Right lobe of liver (tissue), 4 donors: ENCODE data around the gene TOX3.

ENCODE experiments used
- POLR2A ChIP-seq: fragments of 450-650 bp; IDR thresholded peaks from one replicate; pipeline ENCODE4 v1.6.1; 2017; ENCODE audit warnings: antibody characterized with exemption, mild to moderate bottlenecking
- TF ChIP-seq, protein P1 (sequence below), 4 donors: fragments of 200-600 bp in 3 of 4; fragments of 450-650 bp in 1 of 4; IDR thresholded peaks; one replicate each; pipeline versions ENCODE4 v1.5.1 to v1.8.0; 2016 to 2022; ENCODE audit warnings: antibody characterized with exemption in 4 of 4, mild to moderate bottlenecking in 2 of 4
- donor health status: DM: no; HTN: no; CAD: no.
- donor health status: DM: no; HTN: no; CAD: no.
- donor health status: DM: no; HTN: yes; CAD: no.

DNA sequence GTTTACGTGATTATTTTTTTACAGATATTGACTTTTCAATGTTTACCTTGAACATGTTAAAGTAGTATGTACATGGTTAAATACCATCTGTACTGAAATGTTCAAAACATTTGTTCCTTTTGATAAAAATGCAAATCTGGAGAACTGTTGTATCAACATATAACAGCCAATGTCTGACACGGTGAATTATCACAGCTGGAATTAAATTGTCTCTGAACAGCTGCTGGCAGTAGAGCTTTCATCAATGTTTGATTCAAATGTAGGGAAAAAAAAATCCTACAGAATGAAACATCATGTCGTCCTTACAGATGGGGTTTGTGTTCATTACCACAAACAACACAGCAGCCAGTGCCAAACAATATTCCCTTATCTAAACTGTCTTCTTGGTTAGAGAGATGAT lies 79.9 kb downstream of the TOX3 start:
- TF ChIP-seq, protein P1, sequence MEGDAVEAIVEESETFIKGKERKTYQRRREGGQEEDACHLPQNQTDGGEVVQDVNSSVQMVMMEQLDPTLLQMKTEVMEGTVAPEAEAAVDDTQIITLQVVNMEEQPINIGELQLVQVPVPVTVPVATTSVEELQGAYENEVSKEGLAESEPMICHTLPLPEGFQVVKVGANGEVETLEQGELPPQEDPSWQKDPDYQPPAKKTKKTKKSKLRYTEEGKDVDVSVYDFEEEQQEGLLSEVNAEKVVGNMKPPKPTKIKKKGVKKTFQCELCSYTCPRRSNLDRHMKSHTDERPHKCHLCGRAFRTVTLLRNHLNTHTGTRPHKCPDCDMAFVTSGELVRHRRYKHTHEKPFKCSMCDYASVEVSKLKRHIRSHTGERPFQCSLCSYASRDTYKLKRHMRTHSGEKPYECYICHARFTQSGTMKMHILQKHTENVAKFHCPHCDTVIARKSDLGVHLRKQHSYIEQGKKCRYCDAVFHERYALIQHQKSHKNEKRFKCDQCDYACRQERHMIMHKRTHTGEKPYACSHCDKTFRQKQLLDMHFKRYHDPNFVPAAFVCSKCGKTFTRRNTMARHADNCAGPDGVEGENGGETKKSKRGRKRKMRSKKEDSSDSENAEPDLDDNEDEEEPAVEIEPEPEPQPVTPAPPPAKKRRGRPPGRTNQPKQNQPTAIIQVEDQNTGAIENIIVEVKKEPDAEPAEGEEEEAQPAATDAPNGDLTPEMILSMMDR (IDR thresholded peaks at IDR 0.05), result no peak
- TF ChIP-seq POLR2A, result no peak
